Uterus (tissue), 4 donors: Measurements from ENCODE around the gene ADCY9. TPM values are rescaled to one million over a fixed set of nuclear protein-coding genes. Genes with fewer than 3 reads are reported as not detected.
A peak's percentile ranks its signal among the peaks of the same experiment; 100 is the strongest.

ENCODE experiments used
- DNase-seq, 2 donors: peaks; one replicate each; pipeline ENCODE4 v3.0.0-alpha.2; 2019 to 2020
- H3K27ac ChIP-seq, 2 donors: fragments of 200-600 bp; sonication (generic); 1 replicate in 1 of 2; 2 replicates in 1 of 2; pipeline ENCODE4 v1.5.1; 2016 to 2018
- H3K27me3 ChIP-seq, 2 donors: fragments of 200-600 bp; sonication (generic); one replicate each; pipeline ENCODE4 v1.5.1; 2018 to 2019; ENCODE audit warnings: control low read depth in 1 of 2
- H3K36me3 ChIP-seq, 2 donors: fragments of 200-600 bp; sonication (generic); one replicate each; pipeline ENCODE4 v1.5.1; 2019; ENCODE audit warnings: control low read depth in 1 of 2
- H3K4me1 ChIP-seq, 2 donors: fragments of 200-600 bp; sonication (generic); one replicate each; pipeline ENCODE4 v1.5.1; 2018 to 2019; ENCODE audit warnings: control low read depth in 1 of 2
- H3K4me3 ChIP-seq, 2 donors: fragments of 200-600 bp; sonication (generic); 1 replicate in 1 of 2; 2 replicates in 1 of 2; pipeline ENCODE4 v1.5.1; 2018 to 2019; ENCODE audit warnings: mild to moderate bottlenecking in 1 of 2
- H3K9me3 ChIP-seq, 2 donors: fragments of 200-600 bp; sonication (generic); one replicate each; pipeline ENCODE4 v1.5.1; 2019; ENCODE audit warnings: control low read depth in 1 of 2
- CTCF ChIP-seq, 4 experiments: fragments of 200-600 bp in 2 of 4; fragments of 450-650 bp in 2 of 4; sonication (generic) in 2 of 4; IDR thresholded peaks; one replicate each; pipeline ENCODE4 v1.5.1; 2016 to 2019; ENCODE audit warnings: antibody characterized with exemption in 4 of 4, mild to moderate bottlenecking in 2 of 4, moderate library complexity in 1 of 4
- POLR2A ChIP-seq, 2 donors: fragments of 450-650 bp; IDR thresholded peaks; one replicate each; pipeline ENCODE4 v1.6.1; 2016; ENCODE audit warnings: antibody characterized with exemption in 2 of 2, mild to moderate bottlenecking in 1 of 2, moderate library complexity in 1 of 2
- intact Hi-C: fragments of 100-400 bp; cut with DNase I; formaldehyde crosslinking; loops from one replicate; pipeline ENCODE4 v1.15.1; 2023; ENCODE audit warnings: low total_unique reads
- total RNA-seq, 4 donors: library from RNA; depleted of rRNA in 3 of 4; stranded (reverse); fragments of >200 nt in 3 of 4; gene quantifications; one replicate each; pipeline versions ENCODE4 v1.1.0 to v1.2.4, GENCODE V29; 2014 to 2023
- donor health status: DM: yes; HTN: yes; CAD: no.

ADCY9 gene
- total RNA-seq, 4 donors from 2014 or later: 2.8 to 34.7 (median 20.2) TPM

GRCh38 chr16:3959148-3959547, 157.1 kb downstream of the ADCY9 start:
- intact Hi-C loops: no loop called here
- DNase-seq: no peak
- no peaks in the 10 kb centered on the region for H3K36me3 ChIP-seq
- H3K4me3 ChIP-seq: no peak overlapping the region
- no peaks in the 10 kb centered on the region for H3K4me1 ChIP-seq
- no peak for TF ChIP-seq POLR2A (IDR thresholded peaks at IDR 0.05)
- TF ChIP-seq CTCF (IDR thresholded peaks at IDR 0.05): no peak
- H3K27me3 ChIP-seq: no peaks in the 10 kb centered on the region
- H3K9me3 ChIP-seq: no peaks in the 10 kb centered on the region
- H3K27ac ChIP-seq: no peak overlapping the region

- Histone ChIP-seq H3K36me3 (no peaks in the 10 kb centered on the region), H3K27me3 (no peaks in the 10 kb centered on the region), H3K9me3 (no peaks in the 10 kb centered on the region), H3K4me1 (no peaks in the 10 kb centered on the region), H3K4me3 (no peak overlapping the region), H3K27ac (no peak overlapping the region)
- intact Hi-C loops: no loop called here
- TF ChIP-seq CTCF (IDR thresholded peaks at IDR 0.05) (no peak), POLR2A (IDR thresholded peaks at IDR 0.05) (no peak)
- no peak for DNase-seq
Measured at GRCh38 chr16:3957344-3957980, 158.8 kb downstream of the ADCY9 start.

GRCh38 chr16:3954411-3954921, 161.8 kb downstream of the ADCY9 start:
- intact Hi-C loops: no loop called here
- DNase-seq: no peak
- Histone ChIP-seq H3K4me1 (no peaks in the 10 kb centered on the region), H3K4me3 (no peak overlapping the region), H3K27ac (no peak overlapping the region), H3K36me3 (no peaks in the 10 kb centered on the region), H3K27me3 (no peaks in the 10 kb centered on the region), H3K9me3 (no peaks in the 10 kb centered on the region)
- TF ChIP-seq POLR2A (IDR thresholded peaks at IDR 0.05) (no peak), CTCF (IDR thresholded peaks at IDR 0.05) (no peak)

GRCh38 chr16:3953728-3954410, 162.4 kb downstream of the ADCY9 start:
- no peaks in the 10 kb centered on the region for H3K4me1 ChIP-seq
- no peaks in the 10 kb centered on the region for H3K27me3 ChIP-seq
- intact Hi-C loops: no loop called here
- no peak overlapping the region for H3K27ac ChIP-seq
- DNase-seq: no peak
- no peak for TF ChIP-seq CTCF (IDR thresholded peaks at IDR 0.05)
- no peak for TF ChIP-seq POLR2A (IDR thresholded peaks at IDR 0.05)
- no peaks in the 10 kb centered on the region for H3K36me3 ChIP-seq
- no peak overlapping the region for H3K4me3 ChIP-seq
- H3K9me3 ChIP-seq: no peaks in the 10 kb centered on the region

- Histone ChIP-seq H3K9me3 (no peaks in the 10 kb centered on the region), H3K27ac (no peak overlapping the region), H3K4me3 (no peak overlapping the region), H3K4me1 (no peaks in the 10 kb centered on the region), H3K27me3 (no peaks in the 10 kb centered on the region), H3K36me3 (no peaks in the 10 kb centered on the region)
- peak in 1 of 2 donors; percentile 64 for DNase-seq
- TF ChIP-seq POLR2A (IDR thresholded peaks at IDR 0.05): no peak
- no peak for TF ChIP-seq CTCF (IDR thresholded peaks at IDR 0.05)
- intact Hi-C loops: no loop called here
Measured at GRCh38 chr16:3952737-3953131, 163.5 kb downstream of the ADCY9 start.
